T47D (cell line): ENCODE results near the gene GRK5.
"Not testable (repeated sequence)": the region's sequence is repeated elsewhere in the genome, so short reads cannot be mapped to it uniquely, and the experiment has no call there.

ENCODE experiments used
- DNase-seq, 2 experiments: peaks; one replicate each; pipeline versions ENCODE4 v3.0.0 to v3.0.0-alpha.2; 2011 to 2012; ENCODE audit warnings: low read depth in 1 of 2, low spot score in 1 of 2
- JUND ChIP-seq: IDR thresholded peaks from 2 replicates; pipeline ENCODE4 v1.6.1; 2012; ENCODE audit warnings: low read depth
- in situ Hi-C: cut with HindIII; loops from 2 replicates; pipeline ENCODE4 v1.10.0; 2016; ENCODE audit warnings: low sequenced_read_pairs, low pct_unique_long_range_greater_than_20kb

The GRK5 gene

GRCh38 chr10:119270762-119271366, 63.5 kb downstream of the GRK5 start:
- in situ Hi-C loops = no loop called here
- DNase-seq = no peak
- TF ChIP-seq JUND = no peak

- DNase-seq, in situ Hi-C loops: not testable (repeated sequence)
These were observed 65.0 kb downstream of the GRK5 start for GRCh38 chr10:119272338-119272734.

GRCh38 chr10:119272736-119273135, 65.4 kb downstream of the GRK5 start:
- in situ Hi-C loops = no loop called here
- no peak for DNase-seq
- TF ChIP-seq JUND = no peak

- in situ Hi-C loops = no loop called here
- no peak for DNase-seq
These were observed 66.0 kb downstream of the GRK5 start for GRCh38 chr10:119273413-119273812.

GRCh38 chr10:119274519-119275045, 67.2 kb downstream of the GRK5 start:
- in situ Hi-C loops = no loop called here
- DNase-seq = no peak
- TF ChIP-seq JUND = no peak

More at GRCh38 chr10:119273413-119273812, 66.0 kb downstream of the GRK5 start:
- no peak for TF ChIP-seq JUND

GRCh38 chr10:119275085-119275484, 67.7 kb downstream of the GRK5 start:
- no peak for TF ChIP-seq JUND
- no peak for DNase-seq
- in situ Hi-C loops = no loop called here

GRCh38 chr10:119276194-119276593, 68.8 kb downstream of the GRK5 start:
- in situ Hi-C loops, DNase-seq: not testable (repeated sequence)

- in situ Hi-C loops = no loop called here
- no peak for DNase-seq
- TF ChIP-seq JUND = no peak
These were observed 70.8 kb downstream of the GRK5 start for GRCh38 chr10:119278126-119278709.

GRCh38 chr10:119279441-119279840, 72.1 kb downstream of the GRK5 start:
- DNase-seq = no peak
- TF ChIP-seq JUND = no peak
- in situ Hi-C loops = no loop called here

GRCh38 chr10:119281581-119282071, 74.3 kb downstream of the GRK5 start:
- no peak for TF ChIP-seq JUND
- DNase-seq = no peak
- in situ Hi-C loops = no loop called here

GRCh38 chr10:119282446-119282845, 75.1 kb downstream of the GRK5 start:
- TF ChIP-seq JUND = no peak
- in situ Hi-C loops = no loop called here

GRCh38 chr10:119283387-119283786, 76.0 kb downstream of the GRK5 start:
- TF ChIP-seq JUND = no peak
- in situ Hi-C loops = no loop called here

More at GRCh38 chr10:119282446-119282845, 75.1 kb downstream of the GRK5 start:
- no peak for DNase-seq

GRCh38 chr10:119283818-119284217, 76.4 kb downstream of the GRK5 start:
- no peak for DNase-seq
- in situ Hi-C loops = no loop called here
- no peak for TF ChIP-seq JUND

More at GRCh38 chr10:119283387-119283786, 76.0 kb downstream of the GRK5 start:
- no peak for DNase-seq
